ENCODE measurements around the gene GUCA2A.

The GUCA2A gene

DNA sequence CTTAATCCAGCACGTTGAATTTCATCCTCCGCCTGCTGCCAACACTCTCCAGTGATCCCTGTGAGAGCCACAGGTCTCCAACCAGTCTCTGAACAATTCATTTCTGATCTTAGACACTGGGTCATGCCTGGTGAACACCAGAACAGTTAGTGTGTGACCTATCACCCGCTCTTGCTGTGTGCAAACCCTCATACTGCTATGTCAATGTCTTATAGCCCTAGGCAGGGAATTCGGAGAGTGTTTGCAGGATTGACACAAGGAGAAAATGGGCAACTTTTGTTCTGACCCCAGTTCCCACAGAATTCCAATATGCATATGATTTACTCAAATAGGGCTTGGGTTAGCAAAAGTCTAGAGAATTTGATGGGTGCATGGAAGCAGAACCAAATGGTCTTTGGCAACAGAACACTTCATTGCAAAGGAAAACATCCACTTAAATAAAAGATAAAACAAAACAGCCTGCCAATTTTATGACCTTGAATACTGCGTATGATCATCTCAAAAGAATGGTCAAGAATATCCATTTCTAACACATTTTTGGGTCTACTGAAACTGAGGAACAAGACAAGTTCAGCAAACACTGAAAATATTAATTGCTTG lies 34.4 kb downstream of the GUCA2A start:
- no peak for DNase-seq

DNA sequence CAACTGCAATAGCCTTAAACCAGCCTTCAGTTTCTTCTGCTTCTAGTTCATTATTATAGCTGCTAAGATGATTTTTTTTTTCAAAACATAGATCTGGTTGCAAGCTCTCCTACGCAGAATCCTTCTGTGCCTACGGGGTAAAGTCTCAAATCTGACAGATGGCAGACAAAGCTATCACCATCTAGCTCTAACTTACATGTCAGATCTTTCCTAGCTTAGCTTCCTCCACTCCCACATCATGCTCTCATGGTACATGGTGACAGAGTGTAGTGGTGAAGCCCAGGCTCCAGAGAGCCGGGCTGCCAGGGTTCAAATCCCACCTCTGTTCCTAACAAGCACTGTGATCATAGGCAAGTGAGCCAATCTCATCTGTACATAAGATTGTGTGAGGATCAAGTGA lies 35.6 kb downstream of the GUCA2A start:
- DNase-seq, result no peak

DNA sequence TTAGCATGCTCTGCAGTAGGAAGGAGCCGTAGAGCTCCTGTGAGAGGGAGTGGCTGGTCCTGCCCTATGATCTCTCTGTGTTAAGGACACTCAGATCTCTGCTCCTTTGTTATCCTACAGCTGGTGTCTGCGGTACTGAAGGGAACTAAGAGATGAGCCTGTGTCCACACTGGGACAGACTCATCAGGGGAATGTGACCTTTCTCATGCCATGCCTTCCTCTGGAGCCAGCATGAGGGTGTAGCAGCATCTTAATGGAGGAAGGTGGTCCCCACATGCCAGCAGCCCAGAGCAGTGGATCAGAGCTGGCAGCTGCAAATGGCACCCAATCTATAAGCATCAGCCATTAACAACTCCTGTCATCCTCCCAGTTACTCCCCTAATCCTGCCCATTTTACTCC lies 36.0 kb downstream of the GUCA2A start:
- DNase-seq, result no peak

DNA sequence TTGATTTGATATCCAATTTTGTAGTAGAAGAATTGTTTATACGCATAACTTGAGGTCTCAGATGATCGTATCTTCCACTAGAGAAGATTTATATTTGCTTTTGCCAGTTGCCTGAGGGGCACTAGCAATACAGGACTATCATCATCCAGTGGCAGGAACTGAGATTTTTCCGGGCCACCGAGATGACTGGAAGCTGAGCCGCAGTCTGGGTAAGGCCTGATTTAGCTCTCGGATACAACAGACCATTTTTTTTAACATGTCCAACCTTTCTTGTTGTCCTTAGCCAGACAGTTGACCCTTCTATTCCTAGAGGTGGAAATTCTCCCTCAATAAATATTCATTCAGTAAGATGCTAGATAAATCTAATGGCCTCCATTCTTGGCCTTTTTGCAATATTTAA lies 36.8 kb downstream of the GUCA2A start:
- DNase-seq, result no peak

DNA sequence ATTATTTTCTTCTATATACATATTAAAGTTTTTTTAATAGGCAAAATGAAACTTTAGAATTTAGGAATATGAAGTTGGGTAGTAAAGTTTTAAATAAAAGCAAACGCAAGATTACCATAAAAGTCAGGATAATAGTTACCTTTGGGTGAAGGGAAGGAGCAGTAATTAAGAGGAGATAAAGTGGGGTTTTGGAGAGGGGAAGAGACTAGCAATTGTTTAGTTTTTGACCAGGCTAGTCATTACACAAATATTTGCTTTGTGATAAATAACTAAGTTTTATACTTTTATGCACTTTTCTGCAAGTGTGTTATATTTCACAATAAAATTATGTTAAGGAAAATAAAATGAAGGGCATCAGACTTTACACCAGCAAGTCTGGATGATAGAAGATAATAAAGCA lies 39.0 kb downstream of the GUCA2A start:
- no peak for DNase-seq

DNA sequence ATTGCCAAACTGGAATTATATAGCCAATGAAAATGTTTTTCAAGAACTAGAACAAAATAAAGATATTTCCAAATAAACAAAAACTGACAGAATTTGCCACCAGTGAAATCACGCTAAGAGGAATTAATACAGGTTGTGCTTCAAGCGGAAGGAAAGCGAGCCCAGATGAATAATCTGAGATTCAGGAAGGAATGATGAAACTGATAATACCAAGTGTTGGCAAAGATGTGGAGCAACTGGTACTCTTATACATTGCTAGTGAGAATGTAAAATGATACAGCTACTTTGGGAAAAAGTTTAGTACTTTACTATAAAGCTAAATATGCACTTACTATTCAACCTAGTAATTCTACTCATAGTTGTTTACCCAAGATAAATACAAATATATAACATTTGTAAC lies 42.1 kb downstream of the GUCA2A start:
- DNase-seq, result no peak

- DNase-seq, result no peak
These were observed 46.4 kb downstream of the GUCA2A start for GRCh38 chr1:42118125-42118524.

- DNase-seq, result no peak
These were observed 47.3 kb downstream of the GUCA2A start for GRCh38 chr1:42117214-42117613.

- no peak for DNase-seq
These were observed 50.3 kb downstream of the GUCA2A start for GRCh38 chr1:42114229-42114628.

Data from NCI-H345 (cell line).